ENCODE results near the gene ATP5MG.

Gene ATP5MG

GRCh38 chr11:118439646-118440045 is 38.2 kb downstream of the ATP5MG start:
- H3K4me3 ChIP-seq, result no peak overlapping the region

GRCh38 chr11:118441770-118442275 is 40.4 kb downstream of the ATP5MG start:
- Histone ChIP-seq H3K27me3 (ENCODE audit: low read depth) (no peaks in the 10 kb centered on the region), H3K36me3 (replicated peaks) (peaks cover 17% of the 10 kb centered on the region), H3K9me3 (no peaks in the 10 kb centered on the region), H3K4me1 (peaks cover 21% of the 10 kb centered on the region), H3K4me3 (no peak overlapping the region)
- in situ Hi-C loops (cut with MboI; ENCODE audit: low sequenced_read_pairs), result no loop called here
- DNase-seq (ENCODE audit: low spot score in 2 of 2), result no peak

More at GRCh38 chr11:118439646-118440045, 38.2 kb downstream of the ATP5MG start:
- Histone ChIP-seq H3K36me3 (replicated peaks) (peaks cover 13% of the 10 kb centered on the region), H3K27me3 (ENCODE audit: low read depth) (no peaks in the 10 kb centered on the region), H3K9me3 (no peaks in the 10 kb centered on the region), H3K4me1 (peaks cover 24% of the 10 kb centered on the region)
- in situ Hi-C loops (cut with MboI; ENCODE audit: low sequenced_read_pairs), result no loop called here
- no peak for DNase-seq (ENCODE audit: low spot score in 2 of 2)

GRCh38 chr11:118442301-118442700 is 40.9 kb downstream of the ATP5MG start:
- no peaks in the 10 kb centered on the region for H3K27me3 ChIP-seq (ENCODE audit: low read depth)
- no peak for DNase-seq (ENCODE audit: low spot score in 2 of 2)
- peaks cover 21% of the 10 kb centered on the region for H3K4me1 ChIP-seq
- H3K4me3 ChIP-seq, result no peak overlapping the region
- no peaks in the 10 kb centered on the region for H3K9me3 ChIP-seq
- in situ Hi-C loops (cut with MboI; ENCODE audit: low sequenced_read_pairs), result no loop called here
- H3K36me3 ChIP-seq (replicated peaks), result peaks cover 19% of the 10 kb centered on the region

GRCh38 chr11:118442908-118443589 is 41.6 kb downstream of the ATP5MG start:
- no peak for DNase-seq (ENCODE audit: low spot score in 2 of 2)
- in situ Hi-C loops (cut with MboI; ENCODE audit: low sequenced_read_pairs), result no loop called here
- Histone ChIP-seq H3K9me3 (no peaks in the 10 kb centered on the region), H3K27me3 (ENCODE audit: low read depth) (no peaks in the 10 kb centered on the region), H3K4me1 (peaks cover 21% of the 10 kb centered on the region), H3K4me3 (no peak overlapping the region), H3K36me3 (replicated peaks) (peaks cover 22% of the 10 kb centered on the region)

GRCh38 chr11:118443590-118444218 is 42.3 kb downstream of the ATP5MG start:
- H3K27me3 ChIP-seq (ENCODE audit: low read depth), result no peaks in the 10 kb centered on the region
- no peak overlapping the region for H3K4me3 ChIP-seq
- no peak for DNase-seq (ENCODE audit: low spot score in 2 of 2)
- H3K9me3 ChIP-seq, result no peaks in the 10 kb centered on the region
- in situ Hi-C loops (cut with MboI; ENCODE audit: low sequenced_read_pairs), result no loop called here
- peaks cover 21% of the 10 kb centered on the region for H3K4me1 ChIP-seq
- H3K36me3 ChIP-seq (replicated peaks), result peaks cover 22% of the 10 kb centered on the region

- no peaks in the 10 kb centered on the region for H3K27me3 ChIP-seq (ENCODE audit: low read depth)
- H3K4me3 ChIP-seq, result no peak overlapping the region
- H3K9me3 ChIP-seq, result no peaks in the 10 kb centered on the region
- no peak for DNase-seq (ENCODE audit: low spot score in 2 of 2)
- H3K4me1 ChIP-seq, result no peaks in the 10 kb centered on the region; the same call in 1 of the 2 replicates
- in situ Hi-C loops (cut with MboI; ENCODE audit: low sequenced_read_pairs), result no loop called here
- peaks cover 12% of the 10 kb centered on the region; the same call in 1 of the 2 replicates for H3K36me3 ChIP-seq (replicated peaks)
Observed at GRCh38 chr11:118447423-118447822, 46.0 kb downstream of the ATP5MG start.

GRCh38 chr11:118448294-118448693 is 46.9 kb downstream of the ATP5MG start:
- Histone ChIP-seq H3K9me3 (no peaks in the 10 kb centered on the region), H3K4me1 (no peaks in the 10 kb centered on the region; the same call in 1 of the 2 replicates), H3K36me3 (replicated peaks) (peaks cover 12% of the 10 kb centered on the region; the same call in 1 of the 2 replicates), H3K27me3 (ENCODE audit: low read depth) (no peaks in the 10 kb centered on the region), H3K4me3 (no peak overlapping the region)
- no peak for DNase-seq (ENCODE audit: low spot score in 2 of 2)
- in situ Hi-C loops (cut with MboI; ENCODE audit: low sequenced_read_pairs), result no loop called here

GRCh38 chr11:118449316-118449918 is 48.0 kb downstream of the ATP5MG start:
- peaks cover 14% of the 10 kb centered on the region for H3K36me3 ChIP-seq (replicated peaks)
- no peak for DNase-seq (ENCODE audit: low spot score in 2 of 2)
- no peak overlapping the region for H3K4me3 ChIP-seq
- no peaks in the 10 kb centered on the region for H3K9me3 ChIP-seq
- no peaks in the 10 kb centered on the region for H3K27me3 ChIP-seq (ENCODE audit: low read depth)
- no peaks in the 10 kb centered on the region for H3K4me1 ChIP-seq
- in situ Hi-C loops (cut with MboI; ENCODE audit: low sequenced_read_pairs), result no loop called here

GRCh38 chr11:118450451-118450850 is 49.0 kb downstream of the ATP5MG start:
- H3K4me3 ChIP-seq, result no peak overlapping the region
- DNase-seq (ENCODE audit: low spot score in 2 of 2), result no peak
- peaks cover 14% of the 10 kb centered on the region for H3K36me3 ChIP-seq (replicated peaks)
- no peaks in the 10 kb centered on the region for H3K9me3 ChIP-seq
- H3K4me1 ChIP-seq, result no peaks in the 10 kb centered on the region
- H3K27me3 ChIP-seq (ENCODE audit: low read depth), result no peaks in the 10 kb centered on the region
- in situ Hi-C loops (cut with MboI; ENCODE audit: low sequenced_read_pairs), result no loop called here
